Cardiac fibroblast (primary cell): Measurements from ENCODE around the gene PROX1.

ENCODE experiments used
- DNase-seq, 2 donors: peaks; one replicate each; pipeline versions ENCODE4 v3.0.0 to v3.0.0-alpha.2; 2010; ENCODE audit warnings: low read depth in 2 of 2
- H3K4me3 ChIP-seq, 2 donors: replicated peaks in 1 of 2; 1 replicate in 1 of 2; 2 replicates in 1 of 2; pipeline ENCODE4 v1.5.1; 2011; ENCODE audit warnings: low read depth in 2 of 2, low read length in 2 of 2, mild to moderate bottlenecking in 2 of 2, moderate library complexity in 1 of 2
- CTCF ChIP-seq: IDR thresholded peaks from one replicate; pipeline ENCODE4 v1.5.1; 2011; ENCODE audit warnings: low read depth, mild to moderate bottlenecking, low read length, inconsistent platforms

Gene PROX1

GRCh38 chr1:214018386-214019268, 30.9 kb downstream of the PROX1 start:
- no peak for TF ChIP-seq CTCF
- no peak overlapping the region for H3K4me3 ChIP-seq
- DNase-seq, result no peak

DNA sequence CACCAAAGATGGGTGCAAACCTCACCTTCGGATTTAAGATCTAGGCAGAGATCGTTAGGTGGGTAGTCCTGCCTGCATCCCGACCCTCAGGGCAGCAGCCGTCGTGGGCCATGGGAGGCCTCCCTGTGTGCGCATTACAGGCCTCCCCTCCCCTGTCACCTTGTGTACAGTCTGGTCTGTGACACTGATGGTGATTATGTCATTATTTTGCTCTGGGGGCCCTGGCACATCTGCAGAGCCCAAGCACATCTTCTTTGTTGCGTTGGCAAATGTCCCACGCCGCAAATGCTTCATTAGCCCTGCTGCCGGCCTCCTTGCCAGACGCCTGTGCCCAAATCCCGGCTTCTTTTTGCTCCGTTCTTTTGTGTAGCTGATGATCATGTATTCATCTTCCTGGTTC, 31.7 kb downstream of the PROX1 start:
- no peak for TF ChIP-seq CTCF
- no peak for DNase-seq
- H3K4me3 ChIP-seq, result no peak overlapping the region

GRCh38 chr1:214021321-214021720, 33.5 kb downstream of the PROX1 start:
- no peak for TF ChIP-seq CTCF
- no peak for DNase-seq

GRCh38 chr1:214022229-214022791, 34.5 kb downstream of the PROX1 start:
- DNase-seq, result no peak
- TF ChIP-seq CTCF, result no peak
- no peak overlapping the region for H3K4me3 ChIP-seq

More at GRCh38 chr1:214021321-214021720, 33.5 kb downstream of the PROX1 start:
- H3K4me3 ChIP-seq, result no peak overlapping the region

GRCh38 chr1:214022810-214023425, 35.1 kb downstream of the PROX1 start:
- no peak overlapping the region for H3K4me3 ChIP-seq
- DNase-seq, result no peak
- no peak for TF ChIP-seq CTCF

DNA sequence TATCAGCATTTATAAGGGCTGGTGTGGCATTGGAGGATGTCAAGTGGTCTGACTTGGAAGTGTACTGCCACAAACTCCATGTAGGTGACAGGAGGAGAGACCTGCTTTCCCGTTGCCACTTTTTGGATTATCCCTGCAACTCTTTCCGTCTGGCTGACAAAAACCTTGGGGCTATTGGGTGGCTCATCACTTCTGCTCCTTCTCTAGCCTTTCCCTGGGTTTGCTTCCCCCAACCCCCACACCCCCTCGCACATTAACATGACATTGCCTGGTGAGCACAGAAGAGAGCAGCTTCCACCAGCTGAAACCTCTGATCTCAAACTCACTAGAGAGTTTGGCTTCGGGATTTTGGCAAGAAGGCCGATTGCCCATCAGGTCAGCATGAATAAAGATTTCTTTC, 39.2 kb downstream of the PROX1 start:
- TF ChIP-seq CTCF, result no peak
- H3K4me3 ChIP-seq, result no peak overlapping the region
- no peak for DNase-seq
